Epithelial cell of esophagus (primary cell): ENCODE measurements around the gene KIAA0586.

Source experiments
- DNase-seq: peaks from one replicate; pipeline ENCODE4 v3.0.0; 2010; ENCODE audit warnings: low read depth
- H3K4me3 ChIP-seq: 2 replicates; pipeline ENCODE4 v1.5.1; 2011; ENCODE audit warnings: mild to moderate bottlenecking, low read length, control low read depth
- CTCF ChIP-seq: IDR thresholded peaks from 2 replicates; pipeline ENCODE4 v1.5.1; 2011; ENCODE audit warnings: low read depth, mild to moderate bottlenecking, low read length, control low read depth, inconsistent platforms; ENCODE audit not compliant: insufficient read depth; ENCODE audit errors: missing control alignments

Gene KIAA0586

GRCh38 chr14:58563978-58564377, 136.5 kb downstream of the KIAA0586 start:
- no peak for TF ChIP-seq CTCF
- DNase-seq = no peak
- H3K4me3 ChIP-seq = no peak overlapping the region

DNA sequence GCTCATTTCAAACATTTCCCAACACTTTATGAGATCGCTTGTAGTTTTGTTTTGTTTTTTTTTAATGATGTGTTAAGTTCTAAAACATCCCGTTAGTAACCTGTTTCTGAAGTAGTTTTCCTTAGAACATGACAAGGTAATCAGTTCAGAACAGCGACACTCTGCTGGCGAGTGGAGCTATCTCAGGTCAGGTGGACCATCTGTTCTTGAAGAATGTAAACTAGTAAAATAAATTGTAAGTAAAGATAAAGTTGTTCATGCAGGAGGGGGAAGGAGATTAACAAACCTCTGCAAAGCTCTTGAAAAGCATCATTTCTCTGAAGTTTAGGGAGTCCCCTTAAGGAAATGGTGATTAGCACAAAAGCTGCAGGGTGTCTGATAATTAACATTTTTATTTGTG, 138.3 kb downstream of the KIAA0586 start:
- DNase-seq = no peak
- no peak for TF ChIP-seq CTCF
- H3K4me3 ChIP-seq = no peak overlapping the region

- DNase-seq = no peak
- H3K4me3 ChIP-seq = no peak overlapping the region
- TF ChIP-seq CTCF = no peak
These were observed 139.5 kb downstream of the KIAA0586 start for GRCh38 chr14:58566979-58567378.

DNA sequence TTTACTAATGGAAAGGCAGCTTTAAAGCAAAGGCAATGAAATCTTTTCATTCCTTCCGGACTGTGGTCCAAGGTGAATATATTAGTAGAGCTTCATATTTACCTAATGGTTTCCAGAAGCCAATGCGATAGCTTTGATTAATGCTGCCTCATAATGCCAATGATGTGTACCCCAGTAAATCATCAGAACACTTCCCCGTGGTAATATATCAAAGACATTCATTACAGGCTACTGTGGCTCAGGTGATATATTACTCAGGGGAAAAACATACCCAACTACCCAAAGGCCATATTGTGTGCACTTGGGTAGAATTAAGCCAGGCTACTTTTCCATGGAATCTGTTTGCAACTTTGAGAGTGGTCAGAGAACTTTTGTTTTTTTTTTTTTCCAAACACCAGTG, 140.8 kb downstream of the KIAA0586 start:
- no peak overlapping the region for H3K4me3 ChIP-seq
- TF ChIP-seq CTCF = no peak
- no peak for DNase-seq

- TF ChIP-seq CTCF = no peak
- no peak for DNase-seq
- no peak overlapping the region for H3K4me3 ChIP-seq
These were observed 143.7 kb downstream of the KIAA0586 start for GRCh38 chr14:58571256-58571655.

GRCh38 chr14:58571769-58572472, 144.4 kb downstream of the KIAA0586 start:
- peak; percentile 46 for DNase-seq
- no peak overlapping the region for H3K4me3 ChIP-seq

More at GRCh38 chr14:58571769-58572472, 144.4 kb downstream of the KIAA0586 start:
- TF ChIP-seq CTCF = no peak
